ENCODE data around the gene FAM76A. TPM values are rescaled to one million over a fixed set of nuclear protein-coding genes. Genes with fewer than 3 reads are reported as not detected.

Gene FAM76A
- total RNA-seq, 1 experiment from 2014 or later, result 17.9 TPM

GRCh38 chr1:27727126-27727525 is 1.4 kb downstream of the FAM76A start:
- no peaks in the 10 kb centered on the region for H3K9me3 ChIP-seq (ENCODE audit: low read depth, low read length, poor library complexity, severe bottlenecking)
- H3K36me3 ChIP-seq (ENCODE audit: insufficient read depth, low read length, poor library complexity, severe bottlenecking), result no peaks in the 10 kb centered on the region
- no peak overlapping the region for H3K4me3 ChIP-seq (ENCODE audit: low read depth, low read length, poor library complexity, severe bottlenecking)
- POLR2A ChIA-PET (ENCODE audit: low non-redundant PET), result no interaction called here
- TF ChIP-seq EZH2 (IDR thresholded peaks at IDR 0.05; ENCODE audit: borderline replicate concordance, low read depth, low read length, poor library complexity, severe bottlenecking) (no peak), CTCF (conservative IDR thresholded peaks at IDR 0.05; ENCODE audit: low read depth, low read length) (no peak)
- no TSS peak for BruUV-seq (replicated peaks)
- H3K27me3 ChIP-seq (replicated peaks; ENCODE audit: insufficient read depth, low read depth, low read length, poor library complexity), result no peaks in the 10 kb centered on the region
- DNase-seq (ENCODE audit: low spot score), result no peak
- peaks cover 8% of the 10 kb centered on the region for H3K4me1 ChIP-seq (ENCODE audit: insufficient read depth, low read length, poor library complexity, severe bottlenecking)
- no peak overlapping the region for H3K27ac ChIP-seq (ENCODE audit: low read depth, low read length, poor library complexity, severe bottlenecking)
- CTCF ChIA-PET, result interaction anchor here (0.6 kb wide), 1 partner anchor 117 kb away, joined by 7 read pairs; no protein-coding TSS in a partner anchor
- intact Hi-C loops (cut with micrococcal nuclease; ENCODE audit: unreplicated experiment), result no loop called here

DNA sequence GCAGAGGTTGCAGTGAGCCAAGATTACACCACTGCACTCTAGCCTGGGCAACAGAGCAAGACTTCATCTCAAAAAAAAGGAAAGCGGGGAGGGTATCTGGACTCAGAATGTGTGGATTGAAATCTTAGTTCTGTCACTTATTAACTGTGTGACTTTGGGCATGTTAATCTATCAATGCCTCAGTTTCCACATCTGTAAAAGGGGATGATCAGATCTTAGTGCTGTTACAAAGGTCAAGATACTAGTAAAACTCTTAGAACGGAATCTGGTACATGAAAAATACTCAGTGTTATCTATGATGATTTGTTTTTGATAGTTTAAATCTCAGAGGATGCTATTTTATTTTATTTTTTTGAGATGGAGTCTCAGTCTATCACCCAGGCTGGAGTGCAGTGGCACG is 10.5 kb downstream of the FAM76A start:
- TF ChIP-seq CTCF (conservative IDR thresholded peaks at IDR 0.05; ENCODE audit: low read depth, low read length) (no peak), EZH2 (IDR thresholded peaks at IDR 0.05; ENCODE audit: borderline replicate concordance, low read depth, low read length, poor library complexity, severe bottlenecking) (no peak)
- Histone ChIP-seq H3K9me3 (ENCODE audit: low read depth, low read length, poor library complexity, severe bottlenecking) (no peaks in the 10 kb centered on the region), H3K36me3 (ENCODE audit: insufficient read depth, low read length, poor library complexity, severe bottlenecking) (no peaks in the 10 kb centered on the region), H3K4me3 (ENCODE audit: low read depth, low read length, poor library complexity, severe bottlenecking) (no peak overlapping the region), H3K27ac (ENCODE audit: low read depth, low read length, poor library complexity, severe bottlenecking) (no peak overlapping the region), H3K4me1 (ENCODE audit: insufficient read depth, low read length, poor library complexity, severe bottlenecking) (no peaks in the 10 kb centered on the region), H3K27me3 (replicated peaks; ENCODE audit: insufficient read depth, low read depth, low read length, poor library complexity) (no peaks in the 10 kb centered on the region)
- CTCF ChIA-PET, result no interaction called here
- DNase-seq (ENCODE audit: low spot score), result no peak
- POLR2A ChIA-PET (ENCODE audit: low non-redundant PET), result no interaction called here
- intact Hi-C loops (cut with micrococcal nuclease; ENCODE audit: unreplicated experiment), result no loop called here
- no TSS peak for BruUV-seq (replicated peaks)

DNA sequence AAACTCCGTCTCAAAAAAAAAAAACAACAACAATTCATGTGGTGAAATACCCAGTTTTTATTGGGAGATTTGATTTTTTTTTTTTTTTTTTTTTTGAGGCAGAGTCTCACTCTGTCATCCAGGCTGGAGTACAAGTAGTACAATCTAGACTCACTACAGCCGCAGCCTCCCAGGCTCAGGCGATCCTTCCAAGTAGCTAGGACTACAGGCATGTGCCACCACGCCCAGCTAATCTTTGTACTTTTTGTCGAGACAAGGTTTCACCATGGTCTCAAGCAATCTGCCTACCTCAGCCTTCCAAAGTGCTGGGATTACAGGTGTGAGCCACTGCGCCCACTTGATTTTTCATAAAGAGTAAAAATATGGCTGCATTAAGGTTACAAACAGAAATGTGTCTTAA is 15.4 kb downstream of the FAM76A start:
- Histone ChIP-seq H3K9me3 (ENCODE audit: low read depth, low read length, poor library complexity, severe bottlenecking) (no peaks in the 10 kb centered on the region), H3K36me3 (ENCODE audit: insufficient read depth, low read length, poor library complexity, severe bottlenecking) (peaks cover 4% of the 10 kb centered on the region), H3K27ac (ENCODE audit: low read depth, low read length, poor library complexity, severe bottlenecking) (no peak overlapping the region), H3K27me3 (replicated peaks; ENCODE audit: insufficient read depth, low read depth, low read length, poor library complexity) (no peaks in the 10 kb centered on the region), H3K4me3 (ENCODE audit: low read depth, low read length, poor library complexity, severe bottlenecking) (no peak overlapping the region), H3K4me1 (ENCODE audit: insufficient read depth, low read length, poor library complexity, severe bottlenecking) (no peaks in the 10 kb centered on the region)
- intact Hi-C loops (cut with micrococcal nuclease; ENCODE audit: unreplicated experiment), result no loop called here
- BruUV-seq (replicated peaks), result no TSS peak
- no peak for DNase-seq (ENCODE audit: low spot score)
- TF ChIP-seq CTCF (conservative IDR thresholded peaks at IDR 0.05; ENCODE audit: low read depth, low read length), result no peak
- TF ChIP-seq EZH2 (IDR thresholded peaks at IDR 0.05; ENCODE audit: borderline replicate concordance, low read depth, low read length, poor library complexity, severe bottlenecking), result no peak
- POLR2A ChIA-PET (ENCODE audit: low non-redundant PET), result no interaction called here
- CTCF ChIA-PET, result no interaction called here
